Activated CD4-positive, CD25-positive, alpha-beta regulatory T cell treated with anti-CD3 and anti-CD28 coated beads, Interleukin-2, amount 50 U/mL, for 24 hours (primary cell): ENCODE results near the gene NRP2.

ENCODE experiments used
- ATAC-seq, 2 donors: fragments of 150-1000 bp; cut with Tn5 transposase; one replicate each; pipeline ENCODE4 v1.10.0; 2021; ENCODE audit warnings: mild to moderate bottlenecking in 1 of 2, moderate library complexity in 1 of 2

Gene NRP2

DNA sequence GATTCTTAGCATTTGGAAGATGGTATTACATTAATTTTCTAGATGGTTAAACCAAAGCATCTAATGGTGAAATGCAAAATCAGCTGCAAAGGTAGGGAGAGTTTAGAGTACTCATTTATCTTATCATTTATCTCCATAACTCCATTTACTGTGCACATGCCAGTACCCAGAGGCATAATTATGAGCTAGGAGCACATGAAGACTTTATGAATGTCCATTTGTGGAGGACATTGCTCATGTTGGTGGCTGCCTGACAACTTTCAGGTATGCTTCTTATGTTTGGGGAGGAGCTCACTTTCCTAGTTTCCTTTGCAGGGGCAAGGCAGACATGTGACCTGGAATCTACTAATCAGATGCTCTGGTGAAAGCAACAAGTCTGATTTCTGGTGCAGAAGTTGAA is 134.0 kb downstream of the NRP2 start:
- ATAC-seq, result no peak

DNA sequence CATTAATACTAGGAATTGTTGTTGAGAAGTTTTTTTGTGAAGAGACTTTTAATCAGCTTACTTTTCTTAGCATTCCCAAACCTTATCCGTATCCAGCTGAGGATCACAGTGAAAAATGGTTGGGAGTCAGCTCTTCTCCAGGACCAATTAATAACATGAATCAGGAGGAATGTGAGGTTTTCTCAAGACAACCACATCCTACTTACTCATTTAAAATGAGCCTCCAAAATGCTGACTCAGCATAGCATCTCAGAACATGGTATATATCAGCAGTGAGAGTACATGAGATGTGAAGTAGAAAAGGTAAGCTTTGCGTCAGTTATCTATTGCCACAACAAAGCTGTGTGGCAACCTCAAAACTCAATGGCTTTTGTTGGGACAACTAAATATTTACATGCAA is 140.3 kb downstream of the NRP2 start:
- no peak for ATAC-seq

DNA sequence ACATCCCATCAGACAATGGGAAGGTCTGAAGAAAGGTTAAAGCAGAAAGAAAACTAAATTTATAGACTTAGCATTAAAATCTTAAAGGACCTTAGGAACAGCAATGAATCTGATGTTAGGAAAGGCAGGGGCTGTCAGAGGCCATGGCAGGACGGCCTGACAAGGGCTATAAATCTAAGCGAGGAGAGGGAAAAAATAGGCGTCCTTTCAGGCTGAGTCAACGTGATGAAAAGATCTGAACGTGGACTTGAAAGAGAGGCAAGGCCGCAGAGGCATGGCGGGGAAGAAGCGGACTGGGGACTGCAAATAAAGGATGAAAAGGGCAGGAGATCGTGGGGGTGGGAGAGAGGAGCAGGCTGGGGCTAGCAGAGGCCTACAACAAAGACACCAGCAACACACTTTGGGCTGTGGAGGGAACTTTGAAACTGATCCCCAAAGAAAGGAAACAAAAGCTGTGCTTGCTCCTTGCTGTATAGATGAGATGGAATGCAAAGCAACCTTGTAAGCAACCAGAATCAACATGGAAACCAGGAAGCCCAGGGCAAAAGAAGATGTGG is 145.6 kb downstream of the NRP2 start:
- ATAC-seq, result no peak

DNA sequence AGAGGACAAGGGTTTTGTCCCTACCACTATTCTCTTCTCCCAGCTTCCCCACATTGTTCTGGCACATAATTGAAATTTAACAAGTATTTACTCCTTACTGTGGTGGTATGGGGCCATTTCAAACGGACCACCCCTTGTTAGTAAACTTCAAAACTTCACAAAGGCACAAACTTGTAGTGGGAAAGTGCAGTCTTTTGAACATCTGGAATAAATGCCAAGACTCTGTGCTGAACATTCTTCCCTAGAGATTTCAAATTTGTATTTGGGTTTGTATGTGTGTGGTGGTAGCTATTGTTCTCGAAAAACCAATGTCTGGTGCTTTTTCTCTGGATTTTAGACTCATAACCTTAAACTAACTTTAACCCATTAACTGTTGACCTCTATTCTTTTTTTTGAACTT is 151.6 kb downstream of the NRP2 start:
- ATAC-seq, result no peak

DNA sequence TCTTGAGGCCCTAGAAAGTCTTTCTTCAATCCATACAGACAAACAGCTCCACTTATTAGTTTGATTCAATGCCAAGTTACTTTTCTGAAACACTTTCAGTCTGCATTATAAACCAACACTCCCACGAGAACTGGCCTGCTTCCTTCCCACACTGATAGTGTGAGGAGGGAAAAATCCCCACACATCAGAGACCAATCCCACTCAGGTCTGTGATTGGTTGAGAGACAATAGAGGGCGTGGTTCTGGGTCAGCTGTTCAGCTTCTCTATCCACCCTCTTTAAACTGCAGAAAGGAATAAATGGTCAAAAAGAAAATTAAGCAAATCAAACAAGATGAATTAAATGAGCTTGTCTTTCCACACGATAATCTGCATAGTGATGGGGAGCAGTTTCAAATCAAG is 152.5 kb downstream of the NRP2 start:
- ATAC-seq, result no peak

DNA sequence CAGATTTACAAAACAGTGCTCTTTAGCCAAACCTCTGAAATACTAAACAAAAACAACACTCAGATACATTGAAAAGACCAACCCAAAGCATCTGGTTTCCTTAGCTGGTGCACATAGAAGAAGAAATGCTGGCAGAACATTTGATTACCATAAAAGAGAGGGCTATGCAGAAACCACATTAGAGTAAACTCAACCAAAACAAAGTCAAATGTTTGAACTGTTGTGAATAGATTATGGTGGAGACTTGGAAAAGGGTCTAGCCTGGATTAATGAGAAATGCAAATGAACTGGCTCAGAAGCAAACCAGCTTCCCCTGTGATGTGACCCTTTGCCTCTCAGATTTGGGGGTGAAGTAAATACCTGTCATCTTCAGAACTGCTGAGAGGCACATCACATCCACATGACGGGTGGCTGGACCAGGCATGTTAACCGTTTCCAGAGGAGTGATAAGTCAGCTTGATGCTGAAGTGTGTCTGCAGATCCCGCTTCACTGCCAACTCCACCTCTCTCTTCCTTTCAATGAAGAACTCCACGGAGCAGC is 153.0 kb downstream of the NRP2 start:
- ATAC-seq, result no peak

DNA sequence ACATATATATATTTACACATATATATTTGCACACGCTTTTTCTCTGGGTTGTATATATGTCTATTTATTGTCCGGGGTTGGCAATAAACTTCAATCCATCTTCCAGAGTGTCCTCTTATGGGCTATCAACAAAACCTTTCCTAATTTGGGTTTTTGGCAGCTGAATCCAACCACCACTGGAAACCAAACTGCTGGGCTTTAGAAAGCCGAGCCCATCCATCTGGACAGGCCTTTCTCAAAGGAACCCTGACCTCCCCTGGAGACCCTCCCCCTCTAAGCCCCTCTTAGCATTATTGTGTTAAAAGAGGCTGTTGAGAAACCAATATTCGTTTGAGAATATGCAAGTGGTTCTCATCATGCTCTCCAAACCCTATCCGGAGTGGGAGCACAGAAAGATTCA is 153.6 kb downstream of the NRP2 start:
- no peak for ATAC-seq

DNA sequence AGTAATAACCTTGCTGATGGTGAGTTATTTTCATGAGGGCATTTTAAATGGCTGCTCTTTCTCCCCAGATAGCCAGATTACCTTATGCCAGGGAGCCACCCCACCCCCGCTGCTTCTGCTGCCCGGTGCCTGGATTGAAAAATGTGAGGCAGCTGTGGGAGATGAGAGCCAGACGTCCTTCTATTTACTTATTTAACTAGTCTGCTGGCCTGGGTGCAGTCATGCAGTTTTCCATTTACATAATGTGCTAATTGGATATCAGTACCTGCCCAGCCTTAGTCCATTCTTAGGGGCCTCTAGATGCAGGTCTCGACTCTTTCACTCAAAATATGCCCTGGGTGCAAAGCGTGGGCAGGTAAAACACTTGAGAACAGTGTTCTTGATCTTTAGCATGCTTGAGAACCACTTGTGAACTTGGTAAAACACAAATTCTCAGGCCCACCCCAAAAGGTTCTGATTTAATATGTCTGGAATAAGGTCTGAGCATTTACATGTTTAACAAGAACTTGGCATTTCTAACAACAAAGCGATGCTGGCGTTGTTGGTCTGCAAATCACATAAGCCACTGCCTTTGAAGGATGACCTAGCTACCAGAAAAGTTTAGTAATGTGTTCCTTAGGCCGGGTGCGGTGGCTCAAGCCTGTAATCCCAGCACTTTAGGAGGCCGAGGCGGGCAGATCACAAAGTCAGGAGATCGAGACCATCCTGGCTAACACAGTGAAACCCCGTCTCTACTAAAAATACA is 154.3 kb downstream of the NRP2 start:
- no peak for ATAC-seq

DNA sequence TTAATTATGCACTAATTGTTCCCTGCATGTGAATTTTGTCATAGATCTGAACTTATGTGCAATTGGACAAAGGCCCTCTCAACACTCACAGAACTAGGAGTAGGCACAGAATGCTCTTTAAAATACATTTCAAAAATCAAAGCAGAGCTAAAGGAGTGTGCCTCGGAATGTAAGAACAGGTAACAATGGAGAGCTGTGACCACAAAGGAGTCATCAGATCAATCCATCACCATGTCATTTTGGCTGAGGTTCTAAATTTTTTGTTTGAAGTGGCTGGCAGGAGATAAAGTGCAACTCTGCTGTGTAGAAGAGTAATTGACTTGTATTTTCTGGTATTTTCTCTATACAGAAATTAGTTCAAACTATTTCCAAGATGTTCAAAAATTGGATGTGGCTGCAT is 155.4 kb downstream of the NRP2 start:
- ATAC-seq, result no peak

DNA sequence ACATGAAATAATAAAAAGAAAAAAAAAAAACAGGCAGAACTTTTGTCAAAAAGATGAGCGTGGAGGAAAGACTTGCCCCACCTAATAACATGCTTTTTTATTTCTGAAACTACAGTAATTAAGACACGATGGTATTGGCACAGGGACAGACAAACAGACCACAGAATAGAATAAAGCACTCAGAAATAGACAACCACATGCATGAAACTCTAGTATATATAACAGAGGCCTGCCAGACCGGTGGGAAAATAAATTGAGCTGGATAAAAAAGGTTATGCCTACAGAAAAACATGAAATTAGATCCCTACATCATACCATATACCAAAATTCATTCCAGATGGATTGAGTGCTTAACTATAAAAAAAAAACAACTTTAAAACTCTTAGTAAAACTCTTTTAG is 163.1 kb downstream of the NRP2 start:
- ATAC-seq, result no peak
